HCT116 (cell line): ENCODE data around the gene KLF16. TPM values are rescaled to one million over a fixed set of nuclear protein-coding genes. Genes with fewer than 3 reads are reported as not detected.

Source experiments
- ATAC-seq: fragments of 200-7000 bp; cut with Tn5 transposase; 2 replicates; pipeline ENCODE4 v1.9.1; 2020; ENCODE audit warnings: mild to moderate bottlenecking, moderate library complexity
- BruUV-seq: library from RNA; stranded (reverse); fragments of 400-500 nt; replicated peaks from 2 replicates; lab custom pipeline; 2021; lab: Mats Ljungman, UMichigan
- CTCF ChIA-PET: fragments of 300-600 bp; sonication (Branson Sonifier 250); formaldehyde crosslinking; loops from one replicate; lab custom pipeline; 2021; ENCODE audit warnings: antibody characterized with exemption; lab: Charles Lee
- POLR2A ChIA-PET: fragments of 300-600, 350-600 bp; sonication (Branson Sonifier 250); formaldehyde crosslinking; loops from one replicate; lab custom pipeline; 2021; ENCODE audit warnings: antibody characterized with exemption; lab: Charles Lee
- RAD21 ChIA-PET, 2 experiments: fragments of 300-600 bp; sonication (Branson Sonifier 250); formaldehyde crosslinking; loops; one replicate each; lab custom pipeline; 2023; ENCODE audit warnings: low total read pairs in 2 of 2; ENCODE audit not compliant: uncharacterized antibody in 2 of 2, unreplicated experiment in 2 of 2, low non-redundant PET in 1 of 2; lab: Charles Lee
- DNase-seq: peaks from one replicate; pipeline ENCODE4 v3.0.0-alpha.2; 2010; ENCODE audit warnings: low read depth, low spot score
- H2AFZ ChIP-seq: fragments of 200-600 bp; shearing (Covaris generic), sonication (generic); 2 replicates; pipeline ENCODE4 v1.6.1; 2017; ENCODE audit warnings: low read depth, mixed run types, mixed read lengths, antibody characterized with exemption, low read length; ENCODE audit not compliant: poor library complexity, severe bottlenecking
- H3K27ac ChIP-seq: 2 replicates; pipeline ENCODE4 v1.5.1; 2012; ENCODE audit warnings: low read depth, low read length
- H3K27me3 ChIP-seq: fragments of 200-600 bp; sonication (generic); 2 replicates; pipeline ENCODE4 v1.6.1; 2016; ENCODE audit warnings: mixed run types, low read length, mixed read lengths; ENCODE audit not compliant: insufficient read depth
- H3K36me3 ChIP-seq, 2 experiments: fragments of 200-500 bp in 1 of 2; fragments of 200-600 bp in 1 of 2; sonication (Bioruptor generic) in 1 of 2; sonication (generic) in 1 of 2; 2 replicates each; pipeline versions ENCODE4 v1.5.1 to v1.6.1; 2014 to 2016; ENCODE audit warnings: low read length in 2 of 2, inconsistent platforms in 1 of 2, mixed read lengths in 1 of 2, mixed run types in 1 of 2; ENCODE audit not compliant: insufficient read depth in 2 of 2, control insufficient read depth in 1 of 2
- H3K4me1 ChIP-seq, 2 experiments: fragments of 200-600 bp in 1 of 2; sonication (generic) in 1 of 2; 2 replicates each; pipeline versions ENCODE4 v1.5.1 to v1.6.1; 2012 to 2017; ENCODE audit warnings: low read length in 2 of 2, inconsistent platforms in 1 of 2, mild to moderate bottlenecking in 1 of 2, mixed read lengths in 1 of 2, mixed run types in 1 of 2, moderate library complexity in 1 of 2; ENCODE audit not compliant: insufficient read depth in 2 of 2, control insufficient read depth in 1 of 2
- H3K4me2 ChIP-seq: fragments of 200-600 bp; sonication (generic); 2 replicates; pipeline ENCODE4 v1.6.1; 2017; ENCODE audit warnings: mixed run types, low read length, mixed read lengths
- H3K4me3 ChIP-seq, 2 experiments: fragments of 200-600 bp in 1 of 2; sonication (generic) in 1 of 2; replicated peaks in 1 of 2; 2 replicates each; pipeline ENCODE4 v1.5.1; 2011 to 2016; ENCODE audit warnings: low read length in 2 of 2, control low read depth in 1 of 2, low read depth in 1 of 2, mild to moderate bottlenecking in 1 of 2, mixed read lengths in 1 of 2, mixed run types in 1 of 2
- H3K79me2 ChIP-seq: fragments of 200-600 bp; sonication (generic); 2 replicates; pipeline ENCODE4 v1.6.1; 2017; ENCODE audit warnings: mild to moderate bottlenecking, mixed run types, low read length, moderate library complexity, mixed read lengths; ENCODE audit not compliant: insufficient read depth
- H3K9ac ChIP-seq: fragments of 200-600 bp; sonication (generic); 2 replicates; pipeline ENCODE4 v1.6.1; 2016; ENCODE audit warnings: low read length, mixed read lengths
- H3K9me2 ChIP-seq: fragments of 200-600 bp; sonication (generic), shearing (Covaris generic); 2 replicates; pipeline ENCODE4 v1.6.1; 2017; ENCODE audit warnings: mixed run types, mild to moderate bottlenecking, moderate library complexity; ENCODE audit not compliant: insufficient read depth
- H3K9me3 ChIP-seq, 2 experiments: fragments of 200-500 bp in 1 of 2; fragments of 200-600 bp in 1 of 2; sonication (Bioruptor generic) in 1 of 2; sonication (generic) in 1 of 2; 2 replicates each; pipeline ENCODE4 v1.6.1; 2014 to 2017; ENCODE audit warnings: low read length in 2 of 2, mixed read lengths in 2 of 2, inconsistent platforms in 1 of 2, low read depth in 1 of 2, mild to moderate bottlenecking in 1 of 2, mixed run types in 1 of 2, moderate library complexity in 1 of 2; ENCODE audit not compliant: control insufficient read depth in 1 of 2, insufficient read depth in 1 of 2
- H4K20me1 ChIP-seq: fragments of 200-600 bp; sonication (generic), shearing (Covaris generic); 2 replicates; pipeline ENCODE4 v1.6.1; 2017; ENCODE audit warnings: mixed run types, mild to moderate bottlenecking, moderate library complexity; ENCODE audit not compliant: insufficient read depth
- ATF3 ChIP-seq: IDR thresholded peaks from 2 replicates; pipeline ENCODE4 v1.6.1; 2012
- CBX3 ChIP-seq: IDR thresholded peaks from 2 replicates; pipeline ENCODE4 v1.6.1; 2012; ENCODE audit warnings: low read depth
- CEBPB ChIP-seq: IDR thresholded peaks from 2 replicates; pipeline ENCODE4 v1.6.1; 2012; ENCODE audit warnings: low read depth
- CTCF ChIP-seq, 3 experiments: fragments of 200-600 bp in 1 of 3; sonication (generic) in 1 of 3; IDR thresholded peaks in 2 of 3; conservative IDR thresholded peaks in 1 of 3; 2 replicates each; pipeline ENCODE4 v1.5.1; 2012 to 2017; ENCODE audit warnings: low read depth in 2 of 3, low read length in 2 of 3, antibody characterized with exemption in 1 of 3, borderline replicate concordance in 1 of 3, control low read depth in 1 of 3, mild to moderate bottlenecking in 1 of 3, mixed read lengths in 1 of 3, mixed run types in 1 of 3, moderate library complexity in 1 of 3; ENCODE audit not compliant: insufficient read depth in 1 of 3
- ELF1 ChIP-seq: IDR thresholded peaks from 2 replicates; pipeline ENCODE4 v1.6.1; 2012; ENCODE audit warnings: low read depth, borderline replicate concordance
- EZH2 ChIP-seq: fragments of 200-600 bp; sonication (generic); IDR thresholded peaks from 2 replicates; pipeline ENCODE4 v1.6.1; 2017; ENCODE audit warnings: antibody characterized with exemption, mixed run types
- FOSL1 ChIP-seq: IDR thresholded peaks from 2 replicates; pipeline ENCODE4 v1.6.1; 2012; ENCODE audit warnings: low read depth
- JUND ChIP-seq: IDR thresholded peaks from 2 replicates; pipeline ENCODE4 v1.6.1; 2012
- MAX ChIP-seq: IDR thresholded peaks from 2 replicates; pipeline ENCODE4 v1.6.1; 2012
- POLR2A ChIP-seq: IDR thresholded peaks from 2 replicates; pipeline ENCODE4 v1.7.0; 2011; ENCODE audit warnings: borderline replicate concordance; ENCODE audit not compliant: insufficient read depth, insufficient read length; ENCODE audit errors: extremely low read depth
- POLR2AphosphoS5 ChIP-seq: IDR thresholded peaks from 2 replicates; pipeline ENCODE4 v1.6.1; 2011; ENCODE audit warnings: mild to moderate bottlenecking, low read depth, low read length, moderate library complexity
- SIN3A ChIP-seq: IDR thresholded peaks from 2 replicates; pipeline ENCODE4 v1.6.1; 2012; ENCODE audit warnings: low read depth
- SP1 ChIP-seq: IDR thresholded peaks from 2 replicates; pipeline ENCODE4 v1.6.1; 2012; ENCODE audit warnings: low read depth
- SRF ChIP-seq: IDR thresholded peaks from 2 replicates; pipeline ENCODE4 v1.6.1; 2012; ENCODE audit warnings: low read depth
- TCF7L2 ChIP-seq: IDR thresholded peaks from 2 replicates; pipeline ENCODE4 v1.7.0; 2011; ENCODE audit warnings: borderline replicate concordance, inconsistent platforms; ENCODE audit not compliant: insufficient read depth, insufficient read length; ENCODE audit errors: extremely low read depth
- YY1 ChIP-seq: IDR thresholded peaks from 2 replicates; pipeline ENCODE4 v1.6.1; 2011; ENCODE audit warnings: low read length, low read depth, moderate library complexity, mild to moderate bottlenecking; ENCODE audit not compliant: insufficient replicate concordance; ENCODE audit errors: extremely low read depth
- ZBTB33 ChIP-seq: IDR thresholded peaks from 2 replicates; pipeline ENCODE4 v1.6.1; 2011; ENCODE audit warnings: mild to moderate bottlenecking, low read length, moderate library complexity; ENCODE audit not compliant: insufficient replicate concordance; ENCODE audit errors: extremely low read depth
- ZNF274 ChIP-seq: fragments of 200-500 bp; sonication (Bioruptor generic); IDR thresholded peaks from 2 replicates; pipeline ENCODE4 v1.6.1; 2014; ENCODE audit warnings: mild to moderate bottlenecking, low read depth, low read length, inconsistent platforms
- intact Hi-C: fragments of 100-400 bp; cut with micrococcal nuclease; formaldehyde crosslinking; loops from 2 replicates; pipeline ENCODE4 v1.10.0; 2022
- total RNA-seq: library from RNA; stranded (reverse); gene quantifications from one replicate; pipeline ENCODE4 v1.2.1, GENCODE V29; 2021; ENCODE audit not compliant: unreplicated experiment

The KLF16 gene
- total RNA-seq, 1 experiment from 2014 or later, result 64.3 TPM

DNA sequence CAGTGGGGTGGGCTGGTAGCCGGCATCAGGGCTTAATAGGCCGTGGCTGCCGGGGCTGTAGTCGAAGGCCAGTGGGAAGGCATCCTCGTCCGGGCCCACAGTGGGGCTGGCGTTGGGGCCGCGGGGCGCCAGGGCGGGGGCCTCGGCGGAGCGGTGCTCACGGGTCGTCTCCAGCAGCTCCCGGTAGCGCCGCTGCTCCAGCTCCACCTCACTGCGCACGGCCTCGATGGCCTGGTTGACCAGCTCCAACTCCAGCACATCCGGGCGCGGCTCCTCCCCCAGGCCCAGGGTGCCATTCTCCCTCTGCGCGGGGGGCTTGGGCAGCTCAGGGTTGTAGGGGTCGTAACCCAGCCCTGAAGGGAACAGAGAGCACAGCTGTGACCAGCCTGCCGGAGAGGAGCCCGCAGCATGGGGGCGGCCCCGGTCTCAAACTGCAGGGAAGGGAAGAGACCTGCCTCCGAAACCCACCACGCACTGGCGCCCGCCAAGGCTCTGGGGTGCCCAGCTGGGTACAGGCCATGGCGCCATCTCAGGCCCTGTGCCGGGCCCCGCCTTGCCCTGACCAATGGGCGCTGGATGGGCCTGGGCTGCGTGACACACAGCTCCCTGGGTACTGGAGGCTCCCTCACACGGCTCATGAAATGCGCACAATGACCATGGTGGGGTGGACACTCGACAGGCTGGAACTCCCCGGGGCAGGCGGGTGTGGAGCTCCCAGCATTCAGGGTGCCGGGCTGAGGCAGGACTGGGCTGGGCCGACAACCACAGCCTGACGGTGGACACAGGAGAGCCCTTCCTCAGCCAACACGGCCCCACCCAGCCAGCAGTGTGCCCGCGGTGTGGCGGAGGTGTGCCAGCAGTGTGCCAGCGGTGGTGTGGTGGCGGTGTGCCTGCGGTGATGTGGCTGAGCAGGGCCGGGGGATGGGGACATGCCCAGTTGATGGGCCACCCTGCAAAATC is 34.8 kb downstream of the KLF16 start:
- no peaks in the 10 kb centered on the region for H3K27me3 ChIP-seq
- H3K4me2 ChIP-seq, result no peak overlapping the region
- peaks cover 4 to 18% of the 10 kb centered on the region in 2 experiments; a peak in 2 of 4 replicates for H3K36me3 ChIP-seq
- CTCF ChIA-PET, result interaction anchor here (1.2 to 3.2 kb wide), 2 partner anchors 9 to 11 kb away, joined by 5 to 14 read pairs; no protein-coding TSS in a partner anchor
- no TSS peak for BruUV-seq
- H3K4me1 ChIP-seq, result peaks cover 4 to 7% of the 10 kb centered on the region in 2 experiments; a peak in 3 of 4 replicates
- TF ChIP-seq CEBPB (no peak), JUND (no peak), SIN3A (no peak), SRF (no peak), POLR2A (no peak), MAX (no peak), ZBTB33 (no peak), ZNF274 (no peak), ELF1 (no peak), ATF3 (no peak), YY1 (no peak), SP1 (no peak), CBX3 (no peak), POLR2AphosphoS5 (no peak), EZH2 (no peak), TCF7L2 (no peak), FOSL1 (no peak), CTCF (IDR thresholded peaks at IDR 0.05 in 2 of 3, conservative IDR thresholded peaks at IDR 0.05 in 1 of 3; ENCODE audit: borderline replicate concordance in 1 of 3, insufficient read depth in 1 of 3, low read depth in 2 of 3, low read length in 2 of 3) (no peak)
- peaks cover 39% of the 10 kb centered on the region for H3K79me2 ChIP-seq
- no peak overlapping the region for H2AFZ ChIP-seq
- POLR2A ChIA-PET, result no interaction called here
- RAD21 ChIA-PET, result no interaction called here
- H3K9me2 ChIP-seq, result no peaks in the 10 kb centered on the region
- H4K20me1 ChIP-seq, result no peaks in the 10 kb centered on the region
- DNase-seq (no peak), ATAC-seq (no peak)
- intact Hi-C loops, result no loop called here
- no peaks in the 10 kb centered on the region for H3K9me3 ChIP-seq
- 0 out of 2 replicates have a peak overlapping the region, but pooled peaks have one; percentile 22 for H3K27ac ChIP-seq
- no peak overlapping the region for H3K4me3 ChIP-seq
- H3K9ac ChIP-seq, result no peak overlapping the region
